HG02938 (cell line): ENCODE measurements around the gene CACNB3.
"Not testable (repeated sequence)": the region's sequence is repeated elsewhere in the genome, so short reads cannot be mapped to it uniquely, and the experiment has no call there.

Experiments
- ATAC-seq: cut with Tn5 transposase; IDR thresholded peaks from one replicate; pipeline ENCODE4 v1.9.1; 2021; ENCODE audit warnings: mild to moderate bottlenecking, moderate library complexity; ENCODE audit not compliant: unreplicated experiment

Gene CACNB3

DNA sequence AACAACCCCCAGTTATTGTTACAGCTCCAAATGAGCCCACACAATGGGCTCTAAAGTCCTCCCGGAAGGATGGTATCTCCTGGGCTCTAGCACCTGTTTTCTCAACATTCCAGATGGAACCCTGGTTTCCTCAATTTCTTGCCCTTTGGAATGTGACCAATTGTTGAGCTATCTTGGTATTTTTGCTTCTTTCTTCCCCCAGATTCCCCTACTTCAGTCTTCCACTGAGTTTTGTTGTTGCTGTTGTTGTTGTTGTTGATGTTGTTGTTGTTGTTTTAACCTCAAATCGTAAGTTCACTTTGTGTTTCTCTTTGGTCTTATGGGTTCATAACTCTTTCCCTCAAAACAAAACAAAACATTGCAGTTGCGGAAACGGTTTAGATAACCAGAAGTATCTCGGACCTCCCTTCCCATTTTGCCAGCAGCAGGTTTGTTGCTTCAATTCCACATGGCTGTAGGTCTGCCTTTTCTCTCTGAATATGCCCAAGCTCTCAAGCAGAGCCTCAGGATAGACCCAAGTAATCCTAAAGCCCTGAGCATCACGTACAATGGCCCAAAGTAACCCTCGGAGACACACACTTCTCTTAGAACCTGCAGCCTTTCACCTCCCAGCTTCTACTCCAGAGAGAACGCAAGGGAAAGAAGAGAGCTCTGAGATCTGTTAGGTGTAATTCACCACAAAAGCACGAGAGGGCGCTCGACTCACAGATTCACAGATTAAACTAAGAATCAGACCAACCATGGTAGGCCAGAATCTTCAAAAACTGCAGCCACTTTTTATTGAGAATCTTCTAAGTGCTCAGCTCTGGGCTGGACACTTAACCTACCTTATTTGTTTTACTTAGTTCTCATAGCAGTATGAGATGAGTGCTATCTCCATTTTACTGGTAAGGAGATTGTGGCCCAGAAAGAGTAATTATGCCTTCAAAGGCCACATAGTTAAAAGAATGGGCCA lies 34.7 kb downstream of the CACNB3 start:
- no peak for ATAC-seq

GRCh38 chr12:48854488-48854887 lies 36.2 kb downstream of the CACNB3 start:
- ATAC-seq: no peak

- not testable (repeated sequence) for ATAC-seq
Measured at GRCh38 chr12:48854932-48855331, 36.6 kb downstream of the CACNB3 start.

GRCh38 chr12:48856379-48856778 lies 38.1 kb downstream of the CACNB3 start:
- ATAC-seq: no peak

DNA sequence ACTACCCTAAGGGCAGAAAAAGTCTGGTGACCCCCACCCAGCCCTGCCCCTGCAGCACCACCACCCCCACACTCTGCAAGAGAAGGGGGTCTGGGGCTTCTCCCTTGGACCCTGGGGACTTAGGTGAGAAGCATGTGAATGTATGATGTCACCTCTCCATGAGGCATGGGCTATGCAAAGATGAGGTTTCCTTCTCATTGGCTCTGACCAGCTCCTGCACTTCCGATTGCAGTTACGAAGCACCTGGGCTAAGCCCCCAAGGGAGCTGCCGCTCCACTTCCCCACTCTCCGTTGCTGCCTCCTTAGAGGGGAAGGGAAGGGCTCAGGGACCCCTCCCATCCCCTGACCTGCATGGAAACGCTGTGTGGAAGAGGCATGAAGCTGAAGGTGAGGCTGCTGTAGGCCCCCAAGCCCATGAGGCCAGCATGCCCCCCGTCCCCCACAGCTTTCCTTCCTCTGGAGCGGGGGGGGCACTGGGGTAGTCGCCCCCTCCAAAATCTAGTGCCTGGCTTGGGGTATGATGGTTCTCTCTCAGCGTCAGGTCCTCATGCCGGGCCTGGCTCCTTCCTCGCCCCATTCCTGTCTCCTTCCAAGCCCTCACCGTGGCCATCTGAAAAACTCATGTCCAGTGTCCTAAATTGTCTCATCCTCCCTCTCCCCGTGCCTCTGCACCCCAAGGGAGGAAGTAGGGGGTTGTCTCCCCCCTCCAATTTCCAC lies 39.1 kb downstream of the CACNB3 start:
- ATAC-seq: no peak

GRCh38 chr12:48858043-48858442 lies 39.7 kb downstream of the CACNB3 start:
- no peak for ATAC-seq

GRCh38 chr12:48859607-48860006 lies 41.3 kb downstream of the CACNB3 start:
- no peak for ATAC-seq

DNA sequence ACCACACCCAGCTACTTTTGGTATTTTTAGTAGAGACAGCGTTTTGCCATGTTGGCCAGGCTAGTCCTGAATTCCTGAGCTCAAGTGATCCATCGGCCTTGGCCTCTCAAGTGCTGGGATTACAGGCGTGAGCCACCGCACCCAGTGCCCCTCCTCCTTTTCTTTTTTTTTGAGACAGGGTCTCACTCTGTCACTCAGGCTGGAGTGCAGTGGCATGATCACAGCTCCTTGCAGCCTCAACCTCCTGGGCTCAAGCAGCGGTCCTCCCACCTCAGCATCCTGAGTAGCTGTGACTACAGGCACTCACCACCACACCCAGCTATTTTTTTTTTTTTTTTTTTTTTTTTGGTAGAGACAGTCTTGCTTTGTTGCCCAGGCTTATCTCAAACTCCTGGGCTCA lies 41.9 kb downstream of the CACNB3 start:
- not testable (repeated sequence) for ATAC-seq

GRCh38 chr12:48861111-48861510 lies 42.8 kb downstream of the CACNB3 start:
- no peak for ATAC-seq

DNA sequence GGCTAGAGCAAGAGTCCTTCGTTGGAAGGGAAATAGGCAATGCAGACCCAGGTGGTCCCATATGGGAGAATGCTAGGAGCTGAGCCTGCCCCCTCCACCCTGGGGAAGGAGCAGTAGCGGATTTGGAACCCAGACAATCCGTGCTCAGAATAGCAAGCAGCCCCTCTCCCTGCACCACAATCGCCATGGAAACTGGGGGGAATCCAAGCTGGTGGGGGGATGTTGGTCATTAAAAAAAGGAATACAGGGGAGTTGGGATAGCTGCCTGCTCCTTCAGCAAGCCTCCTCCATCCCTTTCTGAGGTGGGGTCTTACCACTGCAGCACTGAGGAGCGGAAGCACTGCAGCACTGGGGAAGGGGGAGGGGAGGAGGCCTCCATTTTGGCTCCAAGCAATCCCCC lies 44.5 kb downstream of the CACNB3 start:
- no peak for ATAC-seq

GRCh38 chr12:48863291-48863690 lies 45.0 kb downstream of the CACNB3 start:
- no peak for ATAC-seq

- ATAC-seq: peak; percentile 87
Measured at GRCh38 chr12:48865281-48866051, 47.2 kb downstream of the CACNB3 start, which contains the start of gene RND1. Gene RND1 (minus strand): TSS chr12:48865870. CDS start chr12:48865767, 103 bp downstream.

- no peak for ATAC-seq
Measured at GRCh38 chr12:48866052-48866711, 47.9 kb downstream of the CACNB3 start.

DNA sequence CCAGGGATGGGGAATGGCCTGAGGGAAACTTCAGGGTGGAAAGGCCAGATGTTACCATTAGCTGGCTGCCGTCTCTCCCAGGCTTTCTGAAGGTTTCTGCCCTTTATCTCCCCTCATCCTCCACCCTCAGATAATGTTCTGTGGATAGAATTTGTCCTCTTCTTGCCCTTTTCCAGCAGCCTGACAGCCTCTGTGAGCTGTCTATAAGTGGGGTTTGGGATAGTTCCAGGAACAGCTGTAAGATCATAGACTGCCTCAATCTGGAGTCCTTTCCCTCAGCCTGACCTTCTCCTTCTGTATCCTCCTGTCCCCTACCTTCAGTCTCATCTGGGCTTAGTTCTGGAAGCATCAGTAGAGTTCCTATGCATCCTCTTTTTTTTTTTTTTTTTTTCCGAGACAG lies 50.2 kb downstream of the CACNB3 start:
- no peak for ATAC-seq

- ATAC-seq: no peak
Measured at GRCh38 chr12:48869191-48869590, 50.9 kb downstream of the CACNB3 start.

GRCh38 chr12:48873096-48873495 lies 54.8 kb downstream of the CACNB3 start:
- no peak for ATAC-seq

- not testable (repeated sequence) for ATAC-seq
Measured at GRCh38 chr12:48873534-48873933, 55.2 kb downstream of the CACNB3 start.

DNA sequence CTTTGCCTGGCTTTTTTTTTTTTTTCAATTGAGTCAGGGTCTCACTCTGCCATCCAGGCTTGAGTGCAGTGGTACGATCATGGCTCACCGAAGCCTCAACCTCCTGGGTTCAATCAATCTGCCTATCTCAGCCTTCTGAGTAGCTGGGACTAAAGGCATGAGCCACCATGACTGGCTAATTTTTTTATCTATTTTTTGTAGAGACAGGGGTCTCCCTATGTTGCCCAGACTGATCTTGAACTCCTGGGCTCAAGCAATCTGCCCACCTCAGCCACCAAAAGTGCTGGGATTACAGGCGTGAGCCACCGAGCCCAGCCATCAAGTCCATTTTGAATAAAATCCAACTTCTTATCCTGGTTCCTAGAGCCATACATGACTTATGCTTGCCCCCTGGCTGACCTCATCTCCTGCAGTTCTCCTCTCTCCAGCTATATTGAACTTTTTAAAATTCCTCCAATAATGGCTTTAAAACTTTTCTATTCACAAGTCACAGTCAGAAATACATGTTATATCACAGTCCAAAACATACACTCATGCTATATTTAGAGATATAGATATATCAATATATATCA lies 57.7 kb downstream of the CACNB3 start:
- no peak for ATAC-seq
